ENCODE measurements around the gene NBAS. TPM values are rescaled to one million over a fixed set of nuclear protein-coding genes. Genes with fewer than 3 reads are reported as not detected.

NBAS gene
- total and polyA plus RNA-seq, 2 of the 4 experiments (the other 2 are of a cell fraction), result 22.3 to 105 TPM

GRCh38 chr2:15186118-15186517 is 375.0 kb downstream of the NBAS start:
- no peak overlapping the region for H3K18ac ChIP-seq (ENCODE audit: low read depth, low read length)
- no peak overlapping the region for H2BK120ac ChIP-seq (ENCODE audit: low read depth, low read length)
- BruUV-seq (replicated peaks), result no TSS peak
- no peak overlapping the region for H2AFZ ChIP-seq (replicated peaks; ENCODE audit: low read length, poor library complexity)
- H3K27me3 ChIP-seq (ENCODE audit: control insufficient read depth, insufficient read depth, low read length), result no peaks in the 10 kb centered on the region
- no peak overlapping the region for H2AK9ac ChIP-seq (replicated peaks; ENCODE audit: low read depth, low read length, poor library complexity)
- peaks cover 8% of the 10 kb centered on the region for H3K9me1 ChIP-seq (ENCODE audit: insufficient read depth, low read length)
- H3K4ac ChIP-seq (ENCODE audit: low read depth, low read length), result no peak overlapping the region
- H4K5ac ChIP-seq (ENCODE audit: low read depth, low read length), result no peak overlapping the region
- no peak overlapping the region for H3K14ac ChIP-seq (replicated peaks; ENCODE audit: low read depth, low read length)
- no peak overlapping the region for H4K8ac ChIP-seq (ENCODE audit: low read depth in 2 of 2, low read length in 2 of 2)
- no peaks in the 10 kb centered on the region; the same call in 1 of the 2 replicates for H3K36me3 ChIP-seq (ENCODE audit: control insufficient read depth, insufficient read depth, low read length)
- no peak overlapping the region for H3K4me2 ChIP-seq (ENCODE audit: low read depth, low read length)
- in situ Hi-C loops (cut with MboI; ENCODE audit: low sequenced_read_pairs), result no loop called here
- H3K56ac ChIP-seq (ENCODE audit: extremely low read depth, insufficient read depth, low read length), result no peak overlapping the region
- intact Hi-C loops (cut with micrococcal nuclease), result no loop called here
- no peak overlapping the region for H2AK5ac ChIP-seq (ENCODE audit: low read depth, low read length)
- ChIA-PET CTCF (interaction anchor here (0.6 to 0.7 kb wide), 2 partner anchors 231 to 1516 kb away, joined by 3 read pairs; no protein-coding TSS in a partner anchor), POLR2A (ENCODE audit: unreplicated experiment) (no interaction called here)
- no peak overlapping the region for H3K9ac ChIP-seq (ENCODE audit: low read depth, low read length)
- no peaks in the 10 kb centered on the region; a peak in 1 of 4 replicates for H3K79me1 ChIP-seq (ENCODE audit: low read depth in 1 of 2, low read length in 2 of 2)
- H2BK15ac ChIP-seq (ENCODE audit: low read depth, low read length), result no peak overlapping the region
- no peak overlapping the region for H3K4me3 ChIP-seq (ENCODE audit: insufficient read depth, low read depth, low read length)
- H4K20me1 ChIP-seq (ENCODE audit: insufficient read depth, low read length), result no peaks in the 10 kb centered on the region
- H3K27ac ChIP-seq (ENCODE audit: insufficient read depth, low read length), result no peak overlapping the region
- no peak for ATAC-seq (ENCODE audit: low read depth)
- dilution Hi-C loops (cut with HindIII; ENCODE audit: low sequenced_read_pairs, unreplicated experiment), result no loop called here
- no peak overlapping the region for H2BK5ac ChIP-seq (ENCODE audit: low read depth, low read length, poor library complexity, severe bottlenecking)
- H4K91ac ChIP-seq (ENCODE audit: insufficient read depth, low read depth, low read length), result no peak overlapping the region
- TF ChIP-seq CEBPB (IDR thresholded peaks at IDR 0.05; ENCODE audit: low read depth, low read length) (peak; percentile 56), RCOR1 (IDR thresholded peaks at IDR 0.05; ENCODE audit: insufficient replicate concordance, low read length) (no peak)
- no peak overlapping the region for H2BK20ac ChIP-seq (ENCODE audit: low read depth, low read length)
- WGBS, 2 experiments (ENCODE audit: extremely low coverage in 2 of 2, insufficient read length in 1 of 2), result no CpG with 5 or more reads among the region's 2 CpGs
- H3K4me1 ChIP-seq (ENCODE audit: control insufficient read depth, insufficient read depth, low read length), result no peaks in the 10 kb centered on the region; the same call in 1 of the 2 replicates
- DNase-seq, result no peak
- H3K23ac ChIP-seq (ENCODE audit: low read depth, low read length), result no peak overlapping the region
- H3K9me3 ChIP-seq (ENCODE audit: control insufficient read depth, insufficient read depth, low read length), result no peaks in the 10 kb centered on the region

All from IMR-90 (cell line).